ENCODE data around the gene ZNF292. TPM values are rescaled to one million over a fixed set of nuclear protein-coding genes. Genes with fewer than 3 reads are reported as not detected.
"Not testable (repeated sequence)": the region's sequence is repeated elsewhere in the genome, so short reads cannot be mapped to it uniquely, and the experiment has no call there.

ZNF292 gene
- total RNA-seq, 1 donor from 2014 or later = 28.2 TPM

- H3K36me3 ChIP-seq = peaks cover 44% of the 10 kb centered on the region
- no peak overlapping the region for H3K27ac ChIP-seq (replicated peaks)
- no peak for DNase-seq
- H3K27me3 ChIP-seq (ENCODE audit: low read depth) = no peaks in the 10 kb centered on the region
- intact Hi-C loops (cut with micrococcal nuclease) = no loop called here
- no peak for TF ChIP-seq CTCF (IDR thresholded peaks at IDR 0.05; ENCODE audit: borderline replicate concordance)
- no peaks in the 10 kb centered on the region for H3K4me1 ChIP-seq
- H3K9me3 ChIP-seq (replicated peaks) = no peaks in the 10 kb centered on the region
- H3K4me3 ChIP-seq = no peak overlapping the region
Observed at GRCh38 chr6:87225511-87225910, 70.1 kb downstream of the ZNF292 start.

- Histone ChIP-seq H3K4me1 (no peaks in the 10 kb centered on the region), H3K27ac (replicated peaks) (no peak overlapping the region), H3K9me3 (replicated peaks) (no peaks in the 10 kb centered on the region), H3K36me3 (peaks cover 44% of the 10 kb centered on the region), H3K4me3 (no peak overlapping the region), H3K27me3 (ENCODE audit: low read depth) (no peaks in the 10 kb centered on the region)
- no peak for TF ChIP-seq CTCF (IDR thresholded peaks at IDR 0.05; ENCODE audit: borderline replicate concordance)
- DNase-seq = no peak
- intact Hi-C loops (cut with micrococcal nuclease) = no loop called here
Observed at GRCh38 chr6:87225937-87226336, 70.6 kb downstream of the ZNF292 start.

- intact Hi-C loops (cut with micrococcal nuclease) = no loop called here
- peaks cover 2% of the 10 kb centered on the region for H3K4me1 ChIP-seq
- H3K9me3 ChIP-seq (replicated peaks) = no peaks in the 10 kb centered on the region
- DNase-seq = no peak
- H3K27me3 ChIP-seq (ENCODE audit: low read depth) = no peaks in the 10 kb centered on the region
- H3K4me3 ChIP-seq = no peak overlapping the region
- peaks cover 19% of the 10 kb centered on the region for H3K36me3 ChIP-seq
- H3K27ac ChIP-seq (replicated peaks) = no peak overlapping the region
- no peak for TF ChIP-seq CTCF (IDR thresholded peaks at IDR 0.05; ENCODE audit: borderline replicate concordance)
Observed at GRCh38 chr6:87230801-87231200, 75.4 kb downstream of the ZNF292 start.

GRCh38 chr6:87237804-87238203, 82.4 kb downstream of the ZNF292 start:
- intact Hi-C loops (cut with micrococcal nuclease) = no loop called here
- peaks cover 18% of the 10 kb centered on the region for H3K36me3 ChIP-seq

GRCh38 chr6:87239098-87239635, 83.8 kb downstream of the ZNF292 start:
- DNase-seq; intact Hi-C loops (cut with micrococcal nuclease): not testable (repeated sequence)
- H3K36me3 ChIP-seq = peaks cover 30% of the 10 kb centered on the region

More at GRCh38 chr6:87237804-87238203, 82.4 kb downstream of the ZNF292 start:
- H3K4me3 ChIP-seq = no peak overlapping the region
- no peaks in the 10 kb centered on the region for H3K27me3 ChIP-seq (ENCODE audit: low read depth)
- peak; percentile 71 for TF ChIP-seq CTCF (IDR thresholded peaks at IDR 0.05; ENCODE audit: borderline replicate concordance)
- DNase-seq = no peak
- peaks cover 5% of the 10 kb centered on the region for H3K4me1 ChIP-seq
- H3K9me3 ChIP-seq (replicated peaks) = no peaks in the 10 kb centered on the region
- no peak overlapping the region for H3K27ac ChIP-seq (replicated peaks)

GRCh38 chr6:87241304-87241703, 85.9 kb downstream of the ZNF292 start:
- Histone ChIP-seq H3K36me3 (peaks cover 50% of the 10 kb centered on the region), H3K9me3 (replicated peaks) (no peaks in the 10 kb centered on the region), H3K4me3 (no peak overlapping the region), H3K27ac (replicated peaks) (no peak overlapping the region), H3K4me1 (no peaks in the 10 kb centered on the region), H3K27me3 (ENCODE audit: low read depth) (no peaks in the 10 kb centered on the region)
- DNase-seq = no peak
- TF ChIP-seq CTCF (IDR thresholded peaks at IDR 0.05; ENCODE audit: borderline replicate concordance) = no peak
- intact Hi-C loops (cut with micrococcal nuclease) = loop anchor here (5.0 kb wide), 1 partner anchor 104 kb away; no protein-coding TSS in a partner anchor

More at GRCh38 chr6:87239098-87239635, 83.8 kb downstream of the ZNF292 start:
- not testable (repeated sequence) for H3K9me3 ChIP-seq (replicated peaks); H3K27me3 ChIP-seq (ENCODE audit: low read depth); H3K4me3 ChIP-seq; H3K27ac ChIP-seq (replicated peaks); H3K4me1 ChIP-seq
